Left hindlimb (tissue), 1 donor: ENCODE data around the gene RNF128.

Source experiments
- DNase-seq: peaks from one replicate; pipeline ENCODE4 v3.0.0-alpha.2; 2018

Gene RNF128

GRCh38 chrX:106726485-106727437 is at the start of gene RNF128:
Gene RNF128 (plus strand): TSS chrX:106726701. CDS start chrX:106726914, 213 bp downstream.
- peak; percentile 25 for DNase-seq

DNA sequence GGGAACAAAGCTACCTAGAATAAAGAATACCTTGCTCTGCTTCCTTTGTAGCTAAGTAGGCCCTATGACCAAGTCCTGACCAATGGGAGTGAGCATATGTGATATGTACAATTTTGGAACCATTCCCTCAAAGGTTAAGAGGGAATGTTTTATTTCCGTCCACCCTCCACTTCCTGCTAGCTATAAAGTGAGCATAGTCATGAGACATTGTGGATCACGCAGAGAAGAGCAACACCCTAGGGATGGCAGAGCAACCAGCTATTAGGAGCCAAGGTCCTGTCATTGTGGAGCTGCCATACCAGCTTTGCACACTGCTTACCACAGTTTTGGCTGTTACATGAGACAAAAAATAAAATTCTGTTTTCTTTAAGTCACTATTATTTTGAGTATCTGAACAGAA is 45.8 kb upstream of the RNF128 start:
- no peak for DNase-seq

DNA sequence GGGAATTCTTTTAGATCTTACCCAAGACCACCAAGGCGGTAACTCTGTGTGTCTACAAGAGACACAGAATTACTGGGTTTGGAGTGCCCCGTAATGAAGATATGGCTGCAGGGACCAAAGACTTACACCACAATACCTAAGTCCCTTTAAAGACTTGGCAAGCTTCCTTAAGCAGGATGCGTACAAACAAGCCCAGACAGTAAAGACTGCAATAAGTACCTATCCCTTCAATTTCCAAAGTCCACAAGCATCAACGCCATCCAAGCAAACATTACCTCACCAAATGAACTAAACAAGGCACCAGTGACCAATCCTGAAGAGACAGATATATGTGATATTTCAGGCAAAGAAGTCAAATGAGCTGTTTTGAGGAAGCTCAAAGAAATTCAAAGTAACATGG is 42.3 kb upstream of the RNF128 start:
- DNase-seq = no peak

DNA sequence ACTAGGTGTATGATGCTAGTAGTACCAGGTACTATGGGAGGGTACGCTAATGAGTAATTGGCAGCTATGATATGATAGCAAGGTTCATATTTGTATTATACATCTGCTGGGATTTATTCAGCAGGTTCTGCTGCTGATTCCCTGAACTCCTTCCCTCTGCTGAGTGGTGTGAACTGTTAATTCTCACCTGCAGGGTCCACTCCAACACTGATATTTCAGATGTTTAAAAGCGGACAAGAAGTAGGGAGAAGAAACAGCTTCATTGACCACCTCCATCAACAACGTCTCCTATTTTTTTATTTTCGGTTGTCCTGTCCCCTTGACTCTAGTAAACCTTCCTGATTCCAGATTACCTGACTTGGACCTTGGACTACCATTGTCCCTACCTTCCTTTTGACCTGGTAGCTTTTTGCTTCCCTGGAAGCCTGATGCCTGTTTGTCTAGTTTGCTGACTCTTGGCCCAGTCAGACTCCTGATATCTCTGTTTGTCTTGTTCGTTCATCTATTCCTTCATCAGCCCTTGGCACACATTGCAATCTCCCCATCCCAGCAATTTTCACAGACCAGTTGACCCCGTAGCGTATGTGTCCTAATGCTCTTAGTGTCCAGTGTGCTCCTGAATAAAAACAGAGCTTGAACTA is 34.0 kb upstream of the RNF128 start:
- DNase-seq = no peak

DNA sequence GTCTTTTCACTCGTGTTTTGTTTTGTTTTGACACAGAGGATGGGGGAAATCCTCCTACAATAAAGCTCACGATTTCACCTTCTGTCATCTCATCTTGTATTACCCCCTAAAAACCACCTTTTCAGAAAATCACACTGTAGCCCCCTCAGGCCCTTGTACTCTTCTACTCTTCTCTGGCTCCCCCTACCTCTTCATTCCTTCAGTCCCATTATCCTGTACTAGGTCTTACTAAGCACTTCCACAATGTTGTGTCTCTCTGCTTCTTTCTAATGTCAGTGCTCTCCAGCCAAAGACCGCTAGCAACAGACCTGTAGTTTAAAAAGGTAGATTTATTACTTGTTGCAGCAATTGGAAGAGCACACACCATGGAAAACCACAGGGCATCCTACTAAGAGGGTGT is 30.0 kb upstream of the RNF128 start:
- no peak for DNase-seq

DNA sequence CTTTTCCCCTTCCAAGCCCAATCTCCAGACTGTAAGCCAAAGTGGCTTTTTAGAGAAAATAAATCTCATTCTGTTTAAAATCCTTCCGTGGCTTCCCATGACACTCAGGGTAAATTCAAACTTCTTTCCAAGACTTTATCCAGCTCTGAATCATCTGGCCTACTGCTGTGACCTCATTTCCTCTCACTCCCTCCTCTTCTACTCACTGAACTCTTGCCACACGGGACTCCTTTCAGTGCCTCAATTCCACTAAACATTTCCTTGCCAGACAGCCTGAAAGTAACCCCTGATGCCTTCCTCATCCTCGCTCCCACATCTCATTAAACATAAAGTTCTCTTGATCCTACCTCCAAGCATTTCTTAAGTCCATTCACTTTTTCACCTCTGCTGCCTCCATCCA is 27.8 kb upstream of the RNF128 start:
- DNase-seq = no peak

GRCh38 chrX:106702636-106703035 is 23.9 kb upstream of the RNF128 start:
- DNase-seq = no peak

DNA sequence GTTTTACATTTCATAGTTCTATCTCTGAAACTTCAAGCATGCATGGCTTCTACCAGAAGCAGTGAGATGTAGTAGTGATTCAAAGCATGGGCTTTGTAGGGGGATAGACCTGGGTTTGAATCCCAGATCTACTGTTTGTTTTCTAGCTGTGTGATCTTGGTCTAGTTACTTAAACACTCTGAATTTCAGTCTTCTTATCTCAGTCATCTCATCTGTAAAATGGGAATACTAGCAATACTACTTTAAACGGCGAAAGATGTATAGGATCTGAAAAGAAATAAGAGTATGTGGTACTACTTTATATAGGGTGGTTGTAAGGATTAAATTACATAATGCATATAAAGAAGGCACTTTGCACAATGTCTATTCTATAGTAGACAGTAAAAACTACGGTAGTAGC is 20.0 kb upstream of the RNF128 start:
- DNase-seq = no peak

DNA sequence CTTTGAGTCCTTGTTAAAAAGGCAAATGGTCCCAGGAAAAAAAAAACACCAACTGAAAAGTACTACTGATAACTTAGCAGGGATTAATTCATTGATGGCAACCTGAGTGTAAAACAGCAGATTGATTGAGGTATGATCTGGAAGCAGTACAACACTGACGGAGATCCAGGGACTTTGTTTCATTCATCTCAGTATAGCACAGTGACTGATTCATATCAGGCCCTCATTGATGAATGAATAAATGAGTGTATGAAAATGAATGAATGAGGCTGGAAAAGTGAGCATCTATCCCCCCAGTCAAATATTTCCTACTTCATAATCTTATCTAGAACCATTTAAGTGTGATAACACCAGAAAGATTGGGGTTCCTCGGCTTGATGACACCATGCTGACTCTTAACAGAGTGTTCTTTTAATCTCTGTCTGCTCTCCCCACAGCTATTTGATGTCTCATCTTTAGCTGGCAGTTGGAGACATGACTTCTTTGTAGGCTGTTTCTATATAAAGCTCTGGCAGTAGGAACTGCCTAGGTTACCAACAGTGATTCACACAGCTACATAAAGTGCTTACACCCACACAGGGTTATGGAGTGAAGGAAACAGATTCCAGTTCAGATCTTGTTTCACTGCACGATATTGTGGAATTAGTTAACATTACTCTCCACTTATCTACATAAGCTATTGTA is 18.6 kb upstream of the RNF128 start:
- DNase-seq = no peak

- DNase-seq = no peak
Observed at GRCh38 chrX:106710771-106711170, 15.7 kb upstream of the RNF128 start.

- no peak for DNase-seq
Observed at GRCh38 chrX:106711375-106711774, 15.1 kb upstream of the RNF128 start.

GRCh38 chrX:106716004-106716403 is 10.5 kb upstream of the RNF128 start:
- no peak for DNase-seq

DNA sequence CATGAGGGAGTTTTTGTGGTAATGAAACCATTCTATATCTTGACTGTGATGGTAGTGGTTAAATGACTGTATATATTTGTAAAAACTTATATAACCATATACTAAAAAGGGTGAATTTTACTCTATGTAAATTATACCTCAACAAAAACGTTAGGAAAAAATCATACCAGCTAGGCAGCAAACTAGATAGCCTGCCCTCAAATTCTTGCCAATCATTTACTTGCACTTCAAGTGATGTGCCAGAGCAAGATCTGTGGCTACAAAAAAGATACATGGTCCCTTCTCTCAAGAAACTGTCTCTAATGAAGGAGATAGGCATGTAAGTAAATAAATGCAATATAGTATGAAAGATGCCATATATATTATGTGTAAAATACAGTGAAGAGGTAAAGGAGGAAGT is 10.0 kb upstream of the RNF128 start:
- no peak for DNase-seq

- no peak for DNase-seq
Observed at GRCh38 chrX:106718709-106719108, 7.8 kb upstream of the RNF128 start.

DNA sequence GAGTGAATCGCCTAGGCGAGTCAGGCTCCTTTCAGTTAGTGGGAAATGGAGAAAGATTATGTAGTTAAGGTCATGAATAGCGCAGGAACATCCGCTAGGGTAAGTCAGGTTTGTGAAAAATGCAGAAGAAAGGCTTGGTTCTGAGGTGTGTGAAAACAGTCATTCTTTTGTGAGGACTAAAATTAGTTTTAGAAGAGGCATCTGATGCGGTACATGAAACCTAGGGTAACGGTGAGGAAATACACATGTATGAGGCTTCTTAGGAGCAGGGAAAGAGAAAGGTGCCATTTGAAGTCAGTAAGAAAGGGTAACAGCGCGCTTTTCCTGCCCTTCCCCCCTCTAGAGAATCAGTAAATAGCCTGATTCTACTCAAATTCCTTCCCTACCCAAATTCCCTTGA is 570 bp upstream of the RNF128 start:
- DNase-seq = no peak

GRCh38 chrX:106728337-106728736 is 1.8 kb downstream of the RNF128 start:
- no peak for DNase-seq

DNA sequence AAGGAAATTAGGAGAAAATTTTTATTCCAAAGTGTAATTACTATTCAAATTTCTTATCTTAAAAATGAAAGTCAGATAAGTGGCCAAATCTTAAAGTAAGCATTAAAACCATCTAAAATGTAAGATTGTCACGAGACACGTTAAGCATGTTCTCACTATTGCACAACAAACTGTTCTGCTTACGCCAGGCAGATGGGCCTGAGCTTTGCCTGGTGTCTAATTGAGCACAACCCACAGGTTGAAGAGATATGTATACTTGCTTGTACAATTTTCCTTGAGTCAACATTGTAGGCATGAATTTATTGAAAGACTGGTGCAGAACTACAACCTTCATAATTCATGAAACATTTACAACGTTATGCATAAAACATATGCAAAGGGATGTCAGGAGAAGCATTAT is 3.9 kb downstream of the RNF128 start:
- DNase-seq = no peak

- DNase-seq = no peak
Observed at GRCh38 chrX:106731590-106731989, 5.1 kb downstream of the RNF128 start.

DNA sequence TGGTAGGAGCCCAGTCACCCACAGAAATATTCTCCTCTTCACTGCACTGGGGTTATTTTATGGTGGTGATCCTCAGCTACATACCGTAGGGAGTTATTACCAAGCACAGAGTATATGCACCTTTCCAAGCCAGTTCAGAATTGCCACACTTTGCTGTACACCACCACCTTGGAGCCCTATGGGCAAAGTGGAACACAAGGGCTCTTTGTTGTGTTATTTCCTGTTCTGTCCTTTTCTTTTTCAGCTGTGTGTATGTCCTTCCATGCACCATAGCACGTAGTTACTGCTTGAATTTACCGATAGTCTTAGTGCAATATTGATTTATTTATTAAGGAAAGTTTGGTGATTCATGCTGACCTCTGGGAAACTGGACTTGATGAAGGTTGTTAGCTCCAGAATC is 8.3 kb downstream of the RNF128 start:
- no peak for DNase-seq

- no peak for DNase-seq
Observed at GRCh38 chrX:106740193-106740780, 13.8 kb downstream of the RNF128 start.

DNA sequence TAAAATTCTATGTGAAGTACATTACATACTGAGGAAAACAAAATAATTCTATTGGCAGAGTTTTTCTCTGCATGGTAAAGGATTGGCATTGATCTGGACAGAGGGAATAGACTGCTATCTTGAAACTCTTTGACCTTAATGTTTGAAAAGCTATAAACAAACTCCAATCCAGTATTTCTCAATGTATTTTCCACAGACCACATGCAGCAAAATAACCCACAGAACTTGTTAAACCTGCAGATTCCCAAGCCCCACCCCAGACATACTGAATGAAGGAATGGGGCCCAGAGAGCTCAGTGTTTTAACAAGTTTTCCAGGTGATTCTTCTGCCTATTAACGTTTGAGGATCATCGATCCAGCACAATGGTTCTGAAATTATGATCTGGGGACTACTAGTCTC is 15.7 kb downstream of the RNF128 start:
- DNase-seq = no peak

- DNase-seq = no peak
Observed at GRCh38 chrX:106742805-106743204, 16.3 kb downstream of the RNF128 start.

DNA sequence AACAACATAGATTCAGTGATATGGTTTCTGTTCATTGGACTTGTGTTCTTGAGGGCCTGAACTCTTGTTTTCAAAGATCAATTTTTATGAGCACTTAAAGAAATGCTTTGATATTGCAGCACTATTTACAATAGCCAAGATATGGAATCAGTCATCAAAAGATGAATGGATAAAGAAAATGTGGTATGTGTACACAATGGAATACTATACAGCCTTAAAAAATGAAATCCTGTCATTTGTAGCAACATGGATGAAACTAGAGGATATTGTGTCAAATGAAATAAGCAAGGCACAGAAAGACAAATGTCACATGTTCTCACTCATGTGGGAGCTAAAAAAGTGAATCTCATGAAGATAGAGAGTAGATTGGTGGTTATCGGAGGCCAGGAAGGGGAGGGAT is 21.9 kb downstream of the RNF128 start:
- DNase-seq = no peak
